Stimulated activated CD8-positive, alpha-beta memory T cell treated with anti-CD3 and anti-CD28 coated beads, Interleukin-7, amount 100 ng/mL, for 4 hours (primary cell): ENCODE data around the gene GYG2.
A peak's percentile ranks its signal among the peaks of the same experiment; 100 is the strongest.
"Not testable (repeated sequence)": the region's sequence is repeated elsewhere in the genome, so short reads cannot be mapped to it uniquely, and the experiment has no call there.

ENCODE experiments used
- DNase-seq, 2 donors: peaks; one replicate each; pipeline ENCODE4 v3.0.0-alpha.2; 2020; ENCODE audit warnings: low read depth in 2 of 2

Gene GYG2

GRCh38 chrX:2903366-2903765, 74.6 kb downstream of the GYG2 start:
- no peak for DNase-seq

- no peak for DNase-seq
These were observed 78.6 kb downstream of the GYG2 start for GRCh38 chrX:2907295-2907694.

GRCh38 chrX:2908125-2908685, 79.5 kb downstream of the GYG2 start:
- no peak for DNase-seq

GRCh38 chrX:2910109-2910508, 81.4 kb downstream of the GYG2 start:
- DNase-seq: no peak

- DNase-seq: no peak
These were observed 84.4 kb downstream of the GYG2 start for GRCh38 chrX:2913118-2913517.

- DNase-seq: no peak
These were observed 89.0 kb downstream of the GYG2 start for GRCh38 chrX:2917767-2918166.

GRCh38 chrX:2921193-2921592, 92.5 kb downstream of the GYG2 start:
- no peak for DNase-seq

- DNase-seq: no peak
These were observed 93.0 kb downstream of the GYG2 start for GRCh38 chrX:2921750-2922149.

- DNase-seq: no peak
These were observed 95.4 kb downstream of the GYG2 start for GRCh38 chrX:2924151-2924550.

GRCh38 chrX:2926255-2926654, 97.5 kb downstream of the GYG2 start:
- DNase-seq: not testable (repeated sequence)

GRCh38 chrX:2926664-2927275, 98.0 kb downstream of the GYG2 start:
- DNase-seq: no peak

GRCh38 chrX:2928191-2928582, 99.5 kb downstream of the GYG2 start:
- DNase-seq: peak in 1 of 2 donors; percentile 1

- peak; percentile 6 to 57 for DNase-seq
These were observed 100.1 kb downstream of the GYG2 start, which contains the start of gene ARSD for GRCh38 chrX:2928583-2929434. Gene ARSD, minus strand, starts transcription at chrX:2929339. Its CDS starts 64 bp downstream, at chrX:2929275.

GRCh38 chrX:2931155-2931554, 102.4 kb downstream of the GYG2 start:
- DNase-seq: no peak

GRCh38 chrX:2931612-2932011, 102.9 kb downstream of the GYG2 start:
- DNase-seq: no peak
